ENCODE measurements around the gene MYT1. TPM values are rescaled to one million over a fixed set of nuclear protein-coding genes. Genes with fewer than 3 reads are reported as not detected.

Gene MYT1
- total and polyA plus RNA-seq, 2 of the 13 experiments (the other 11 are each of a cell fraction or from before 2014, with no cell fraction given): 0.58 to 2.5 TPM

- H4K20me1 ChIP-seq (ENCODE audit: insufficient read depth, low read length): no peaks in the 10 kb centered on the region
- H2AFZ ChIP-seq (ENCODE audit: low read length): no peak overlapping the region
- POLR2A ChIA-PET: interaction anchor here (1.3 to 9.6 kb wide), 3 partner anchors 9 to 56 kb away, joined by 3 to 157 read pairs (median 3); partner anchors contain the start of gene PCMTD2
- no peaks in the 10 kb centered on the region for H3K9me3 ChIP-seq (ENCODE audit: low read length)
- BruUV-seq (replicated peaks): no TSS peak
- intact Hi-C loops (cut with micrococcal nuclease; ENCODE audit: unreplicated experiment): no loop called here
- H3K36me3 ChIP-seq (replicated peaks in 1 of 2; ENCODE audit: control insufficient read depth in 1 of 2, insufficient read depth in 2 of 2, low read length in 2 of 2): no peaks in the 10 kb centered on the region
- peak overlapping the region; percentile 19; the same call in 1 of the 2 replicates for H3K4me2 ChIP-seq (ENCODE audit: low read depth, low read length)
- no peak for DNase-seq (ENCODE audit: low spot score)
- in situ Hi-C loops (cut with HindIII; ENCODE audit: extremely low pct_ligation_motif_present, low pct_unique_long_range_greater_than_20kb): no loop called here
- no peak for ATAC-seq
- H3K27ac ChIP-seq (ENCODE audit: extremely low read length, insufficient read depth, low read length): no peak overlapping the region
- H3K9ac ChIP-seq (ENCODE audit: insufficient read depth, low read depth, low read length): no peak overlapping the region
- WGBS (ENCODE audit: low lambda C conversion rate): 24% methylated on average over 6 of the region's 8 CpGs
- no peak overlapping the region for H3K4me3 ChIP-seq (replicated peaks in 1 of 3; ENCODE audit: insufficient read depth in 1 of 3, low read depth in 2 of 3, low read length in 3 of 3)
- no peaks in the 10 kb centered on the region for H3K79me2 ChIP-seq (ENCODE audit: insufficient read depth, low read length)
- H3K27me3 ChIP-seq (ENCODE audit: control insufficient read depth in 1 of 2, insufficient read depth in 2 of 2, low read length in 2 of 2): peaks cover 8 to 28% of the 10 kb centered on the region in 2 experiments; a peak in 4 of 5 replicates
- peaks cover 79% of the 10 kb centered on the region for H3K4me1 ChIP-seq (ENCODE audit: insufficient read depth, low read length)
- FAIRE-seq: no peak
- CTCF ChIA-PET (ENCODE audit: low intra/inter-chr PET ratio, low total read pairs): no interaction called here
- TF ChIP-seq NFKB2 (CRISPR knock-in tag; IDR thresholded peaks at IDR 0.05; ENCODE audit: borderline replicate concordance): no peak
- TF ChIP-seq RBFOX2 (IDR thresholded peaks at IDR 0.05; ENCODE audit: low read depth, low read length): no peak
- 0 out of 2 replicates have a peak, but pooled peaks have one; percentile 29 for TF ChIP-seq CHCHD3 (CRISPR knock-in tag; IDR thresholded peaks at IDR 0.05)
- no peak for TF ChIP-seq ATAD3A (CRISPR knock-in tag; IDR thresholded peaks at IDR 0.05)
- no peak for TF ChIP-seq PREB (CRISPR knock-in tag; IDR thresholded peaks at IDR 0.05)
- TF ChIP-seq SPEN (CRISPR knock-in tag; IDR thresholded peaks at IDR 0.05; ENCODE audit: low read depth): 0 out of 2 replicates have a peak, but pooled peaks have one; percentile 27
- 0 out of 2 replicates have a peak, but pooled peaks have one; percentile 38 for TF ChIP-seq SAP130 (CRISPR knock-in tag; IDR thresholded peaks at IDR 0.05; ENCODE audit: low read depth)
- no peak for TF ChIP-seq TEAD3 (CRISPR knock-in tag; optimal IDR thresholded peaks at IDR 0.05; ENCODE audit: borderline replicate concordance)
- TF ChIP-seq ZNF574 (CRISPR knock-in tag; IDR thresholded peaks at IDR 0.05): peak; percentile 17; the same call in 1 of the 2 replicates
- 0 out of 2 replicates have a peak, but pooled peaks have one; percentile 54 for TF ChIP-seq EEA1 (CRISPR knock-in tag; IDR thresholded peaks at IDR 0.05; ENCODE audit: borderline replicate concordance)
- TF ChIP-seq ZNF687 (CRISPR knock-in tag; IDR thresholded peaks at IDR 0.05): peak; percentile 55
- 0 out of 2 replicates have a peak, but pooled peaks have one; percentile 21 for TF ChIP-seq ZBTB38 (CRISPR knock-in tag; IDR thresholded peaks at IDR 0.05)
- 0 out of 2 replicates have a peak, but pooled peaks have one; percentile 13 for TF ChIP-seq ZSCAN21 (CRISPR knock-in tag; IDR thresholded peaks at IDR 0.05; ENCODE audit: borderline replicate concordance)
- no peak for TF ChIP-seq MYNN (CRISPR knock-in tag; IDR thresholded peaks at IDR 0.05; ENCODE audit: low read depth)
- no peak for TF ChIP-seq ZFYVE20 (CRISPR knock-in tag; IDR thresholded peaks at IDR 0.05; ENCODE audit: borderline replicate concordance, low read depth)
Observed at GRCh38 chr20:64244870-64245603, 80.8 kb downstream of the MYT1 start.

Data from HepG2 (cell line).